ENCODE data around the gene NR6A1. TPM values are rescaled to one million over a fixed set of nuclear protein-coding genes. Genes with fewer than 3 reads are reported as not detected.
A peak's percentile ranks its signal among the peaks of the same experiment; 100 is the strongest.

The NR6A1 gene
- total RNA-seq, 4 donors from 2014 or later: 9.7 to 14.6 (median 12.5) TPM

GRCh38 chr9:124781967-124782660, 11.0 kb upstream of the NR6A1 start:
- WGBS, 2 donors (ENCODE audit: low coverage in 1 of 2): 86 to 100% methylated on average over 1 to 3 of the region's 3 CpGs
- Histone ChIP-seq H3K4me3 (no peak overlapping the region), H3K36me3 (no peaks in the 10 kb centered on the region), H3K27me3 (peaks cover 7% of the 10 kb centered on the region), H3K4me1 (peaks cover 0 to 28% (median 12%) of the 10 kb centered on the region in 4 donors), H3K27ac (peak overlapping the region in 1 of 4 donors; percentile 34), H3K9me3 (no peaks in the 10 kb centered on the region)
- TF ChIP-seq EP300 (IDR thresholded peaks at IDR 0.05; ENCODE audit: low read depth): no peak
- no peak for TF ChIP-seq CTCF (IDR thresholded peaks at IDR 0.05)
- no peak for TF ChIP-seq POLR2A (IDR thresholded peaks at IDR 0.05)
- TF ChIP-seq POLR2AphosphoS5 (IDR thresholded peaks at IDR 0.05): no peak
- in situ Hi-C loops (cut with MboI; ENCODE audit: low pct_ligation_motif_present in 1 of 4, low pct_unique_long_range_greater_than_20kb in 1 of 4, low sequenced_read_pairs in 3 of 4): loop anchor here in 2 of 4 donors (25.0 kb wide), 1 partner anchor 355 kb away; the partner anchor contains the start of gene SCAI (in 2 of the 2)
- intact Hi-C loops (cut with DNase I; ENCODE audit: low total_unique reads): no loop called here
- peak; percentile 4 for DNase-seq

GRCh38 chr9:124780757-124781151, 9.6 kb upstream of the NR6A1 start:
- Histone ChIP-seq H3K9me3 (no peaks in the 10 kb centered on the region), H3K27ac (peak overlapping the region in 3 of 4 donors; percentile 77 to 85 (median 83)), H3K27me3 (peaks cover 21% of the 10 kb centered on the region), H3K36me3 (no peaks in the 10 kb centered on the region), H3K4me3 (no peak overlapping the region), H3K4me1 (peaks cover 3 to 35% (median 20%) of the 10 kb centered on the region in 4 donors)
- in situ Hi-C loops (cut with MboI; ENCODE audit: low pct_ligation_motif_present in 1 of 4, low pct_unique_long_range_greater_than_20kb in 1 of 4, low sequenced_read_pairs in 3 of 4) (loop anchor here in 2 of 4 donors (25.0 kb wide), 1 partner anchor 357 kb away; the partner anchor contains the start of gene SCAI (in 2 of the 2)), intact Hi-C loops (cut with DNase I; ENCODE audit: low total_unique reads) (no loop called here)
- TF ChIP-seq POLR2AphosphoS5 (IDR thresholded peaks at IDR 0.05) (no peak), POLR2A (IDR thresholded peaks at IDR 0.05) (no peak), CTCF (IDR thresholded peaks at IDR 0.05) (no peak), EP300 (IDR thresholded peaks at IDR 0.05; ENCODE audit: low read depth) (no peak)
- 97% methylated on average over 4 of the region's 4 CpGs; no CpG with 5 or more reads in 1 of the 2 donors for WGBS, 2 donors (ENCODE audit: low coverage in 1 of 2)
- no peak for DNase-seq

DNA sequence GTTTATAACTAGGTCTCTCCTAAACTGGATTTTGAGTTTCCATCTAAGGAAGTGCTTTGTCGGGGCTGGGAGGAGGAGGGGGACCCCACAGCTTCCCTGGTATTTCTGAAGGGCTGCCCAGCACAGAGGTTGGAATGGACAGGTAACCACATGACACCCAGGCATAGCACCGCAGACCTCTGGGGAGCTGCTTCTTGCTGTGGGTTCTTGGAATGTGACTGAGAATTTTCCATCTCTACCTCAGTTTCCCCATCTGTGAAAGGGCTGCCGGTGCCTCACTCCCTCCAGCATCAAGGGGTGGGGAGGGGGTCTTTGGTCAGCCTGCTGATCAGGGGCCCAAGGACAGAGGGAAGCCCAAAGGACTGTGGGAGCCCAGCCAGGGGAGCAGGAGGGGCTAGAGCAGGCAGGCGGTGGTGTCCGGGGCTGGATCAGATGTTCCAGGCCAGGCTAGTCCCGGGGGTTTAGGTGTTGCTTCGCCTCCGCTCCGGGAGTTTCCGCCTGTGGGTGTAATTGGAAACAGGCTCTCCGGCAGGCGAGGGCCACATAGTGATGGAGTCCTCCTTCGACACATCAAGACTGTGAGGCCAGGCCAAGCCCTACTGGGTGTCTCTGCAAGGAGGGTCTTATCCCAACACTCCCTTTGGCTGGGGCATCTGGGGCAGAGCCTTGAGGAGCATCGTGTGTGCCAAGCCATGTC, 9.1 kb upstream of the NR6A1 start:
- in situ Hi-C loops (cut with MboI; ENCODE audit: low pct_ligation_motif_present in 1 of 4, low pct_unique_long_range_greater_than_20kb in 1 of 4, low sequenced_read_pairs in 3 of 4): loop anchor here in 2 of 4 donors (25.0 kb wide), 1 partner anchor 357 kb away; the partner anchor contains the start of gene SCAI (in 2 of the 2)
- H3K4me3 ChIP-seq: no peak overlapping the region
- no peaks in the 10 kb centered on the region for H3K9me3 ChIP-seq
- no peaks in the 10 kb centered on the region for H3K36me3 ChIP-seq
- intact Hi-C loops (cut with DNase I; ENCODE audit: low total_unique reads): no loop called here
- H3K27ac ChIP-seq: peak overlapping the region; percentile 66 to 85 (median 80)
- peaks cover 3 to 35% (median 20%) of the 10 kb centered on the region in 4 donors for H3K4me1 ChIP-seq
- DNase-seq: peak; percentile 13
- 75% methylated on average over 14 of the region's 14 CpGs; no CpG with 5 or more reads in 1 of the 2 donors for WGBS, 2 donors (ENCODE audit: low coverage in 1 of 2)
- peaks cover 26% of the 10 kb centered on the region for H3K27me3 ChIP-seq
- no peak for TF ChIP-seq POLR2A (IDR thresholded peaks at IDR 0.05)
- no peak for TF ChIP-seq POLR2AphosphoS5 (IDR thresholded peaks at IDR 0.05)
- TF ChIP-seq EP300 (IDR thresholded peaks at IDR 0.05; ENCODE audit: low read depth): no peak
- no peak for TF ChIP-seq CTCF (IDR thresholded peaks at IDR 0.05)
